PFSK-1 (cell line): ENCODE results near the gene PIEZO2.

Source experiments
- FOXP2 ChIP-seq: optimal IDR thresholded peaks from 2 replicates; pipeline ENCODE3; 2011; ENCODE audit warnings: borderline replicate concordance, control low read depth, inconsistent platforms; ENCODE audit not compliant: insufficient read depth; ENCODE audit errors: extremely low read length, extremely low read depth
- POLR2AphosphoS5 ChIP-seq: IDR thresholded peaks from 2 replicates; pipeline ENCODE4 v1.6.1; 2012; ENCODE audit warnings: low read depth, mild to moderate bottlenecking, control low read depth, low read length, moderate library complexity
- SIN3A ChIP-seq: IDR thresholded peaks from 2 replicates; pipeline ENCODE4 v1.6.1; 2012; ENCODE audit warnings: mild to moderate bottlenecking, low read length, moderate library complexity, borderline replicate concordance; ENCODE audit not compliant: insufficient read depth
- TAF1 ChIP-seq: IDR thresholded peaks from 2 replicates; pipeline ENCODE4 v1.6.1; 2012; ENCODE audit warnings: low read length, control low read depth, borderline replicate concordance; ENCODE audit not compliant: insufficient read depth
- TF ChIP-seq, protein P1 (sequence below), 2 experiments: IDR thresholded peaks; 2 replicates each; pipeline versions ENCODE4 v1.6.1 to v1.8.0; 2011 to 2012; ENCODE audit warnings: low read depth in 2 of 2, low read length in 2 of 2, control low read depth in 1 of 2, inconsistent platforms in 1 of 2, mild to moderate bottlenecking in 1 of 2, moderate library complexity in 1 of 2; ENCODE audit not compliant: insufficient read depth in 1 of 2

GRCh38 chr18:11165138-11165537 is 15.8 kb upstream of the PIEZO2 start:
- TF ChIP-seq POLR2AphosphoS5 (no peak), TAF1 (no peak), SIN3A (no peak), FOXP2 (no peak)
- TF ChIP-seq, protein P1, sequence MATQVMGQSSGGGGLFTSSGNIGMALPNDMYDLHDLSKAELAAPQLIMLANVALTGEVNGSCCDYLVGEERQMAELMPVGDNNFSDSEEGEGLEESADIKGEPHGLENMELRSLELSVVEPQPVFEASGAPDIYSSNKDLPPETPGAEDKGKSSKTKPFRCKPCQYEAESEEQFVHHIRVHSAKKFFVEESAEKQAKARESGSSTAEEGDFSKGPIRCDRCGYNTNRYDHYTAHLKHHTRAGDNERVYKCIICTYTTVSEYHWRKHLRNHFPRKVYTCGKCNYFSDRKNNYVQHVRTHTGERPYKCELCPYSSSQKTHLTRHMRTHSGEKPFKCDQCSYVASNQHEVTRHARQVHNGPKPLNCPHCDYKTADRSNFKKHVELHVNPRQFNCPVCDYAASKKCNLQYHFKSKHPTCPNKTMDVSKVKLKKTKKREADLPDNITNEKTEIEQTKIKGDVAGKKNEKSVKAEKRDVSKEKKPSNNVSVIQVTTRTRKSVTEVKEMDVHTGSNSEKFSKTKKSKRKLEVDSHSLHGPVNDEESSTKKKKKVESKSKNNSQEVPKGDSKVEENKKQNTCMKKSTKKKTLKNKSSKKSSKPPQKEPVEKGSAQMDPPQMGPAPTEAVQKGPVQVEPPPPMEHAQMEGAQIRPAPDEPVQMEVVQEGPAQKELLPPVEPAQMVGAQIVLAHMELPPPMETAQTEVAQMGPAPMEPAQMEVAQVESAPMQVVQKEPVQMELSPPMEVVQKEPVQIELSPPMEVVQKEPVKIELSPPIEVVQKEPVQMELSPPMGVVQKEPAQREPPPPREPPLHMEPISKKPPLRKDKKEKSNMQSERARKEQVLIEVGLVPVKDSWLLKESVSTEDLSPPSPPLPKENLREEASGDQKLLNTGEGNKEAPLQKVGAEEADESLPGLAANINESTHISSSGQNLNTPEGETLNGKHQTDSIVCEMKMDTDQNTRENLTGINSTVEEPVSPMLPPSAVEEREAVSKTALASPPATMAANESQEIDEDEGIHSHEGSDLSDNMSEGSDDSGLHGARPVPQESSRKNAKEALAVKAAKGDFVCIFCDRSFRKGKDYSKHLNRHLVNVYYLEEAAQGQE (IDR thresholded peaks at IDR 0.05; ENCODE audit: insufficient read depth in 1 of 2, low read depth in 2 of 2, low read length in 2 of 2): no peak
